Nephron (organoid): Measurements from ENCODE around the gene MAL.

Experiments
- H3K27ac Mint-ChIP-seq, 3 experiments: 2 replicates each; pipeline ENCODE4 v1.8.0; 2020; ENCODE audit warnings: mixed read lengths in 3 of 3, mild to moderate bottlenecking in 2 of 3, moderate library complexity in 1 of 3
- H3K27me3 Mint-ChIP-seq: 2 replicates; pipeline ENCODE4 v1.8.0; 2021; ENCODE audit warnings: low read depth, mild to moderate bottlenecking, moderate library complexity, mixed read lengths
- H3K36me3 Mint-ChIP-seq: 2 replicates; pipeline ENCODE4 v1.8.0; 2020; ENCODE audit warnings: low read depth, mixed read lengths
- H3K4me1 Mint-ChIP-seq: 2 replicates; pipeline ENCODE4 v1.8.0; 2020; ENCODE audit warnings: mixed read lengths
- H3K4me3 Mint-ChIP-seq, 3 experiments: 2 replicates each; pipeline ENCODE4 v1.8.0; 2020; ENCODE audit warnings: mild to moderate bottlenecking in 3 of 3, mixed read lengths in 3 of 3, moderate library complexity in 2 of 3
- H3K9me3 Mint-ChIP-seq: 2 replicates; pipeline ENCODE4 v1.8.0; 2020; ENCODE audit warnings: mixed read lengths
- TF ChIP-seq, protein P1 (sequence below), 3 experiments: fragments of 200-600 bp; sonication (generic); IDR thresholded peaks; one replicate each; pipeline ENCODE4 v1.5.0; 2021; ENCODE audit warnings: antibody characterized with exemption in 3 of 3; ENCODE audit not compliant: unreplicated experiment in 3 of 3

MAL gene

DNA sequence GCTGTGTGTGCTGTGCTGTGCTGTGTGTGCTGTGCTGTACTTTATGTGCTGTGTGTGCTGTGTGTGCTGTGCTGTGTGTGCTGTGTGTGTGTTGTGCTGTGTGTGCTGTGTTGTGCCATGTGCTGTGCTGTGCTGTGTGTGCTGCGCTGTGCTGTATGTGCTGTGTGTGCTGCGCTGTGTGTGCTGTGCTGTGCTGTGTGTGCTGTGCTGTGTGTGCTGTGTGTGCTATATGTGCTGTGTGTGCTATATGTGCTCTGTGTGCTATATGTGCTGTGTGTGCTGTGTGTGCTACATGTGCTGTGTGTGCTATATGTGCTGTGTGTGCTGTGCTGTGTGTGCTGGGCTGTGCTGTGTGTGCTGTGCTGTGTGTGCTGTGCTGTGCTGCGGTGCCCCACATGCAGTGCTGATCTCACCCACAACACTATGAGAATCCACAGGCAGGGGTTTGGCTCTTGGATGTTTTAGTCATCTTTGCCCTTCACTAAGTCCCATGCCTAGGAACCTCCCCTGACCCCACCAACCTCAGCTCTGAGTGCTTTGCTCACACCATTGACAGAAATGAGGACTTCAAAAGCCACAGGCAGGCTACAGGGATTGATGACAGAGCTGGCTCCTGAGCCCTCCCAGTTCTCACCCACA is 30.5 kb upstream of the MAL start:
- H3K27me3 Mint-ChIP-seq: peaks cover 31% of the 10 kb centered on the region
- TF ChIP-seq, protein P1, sequence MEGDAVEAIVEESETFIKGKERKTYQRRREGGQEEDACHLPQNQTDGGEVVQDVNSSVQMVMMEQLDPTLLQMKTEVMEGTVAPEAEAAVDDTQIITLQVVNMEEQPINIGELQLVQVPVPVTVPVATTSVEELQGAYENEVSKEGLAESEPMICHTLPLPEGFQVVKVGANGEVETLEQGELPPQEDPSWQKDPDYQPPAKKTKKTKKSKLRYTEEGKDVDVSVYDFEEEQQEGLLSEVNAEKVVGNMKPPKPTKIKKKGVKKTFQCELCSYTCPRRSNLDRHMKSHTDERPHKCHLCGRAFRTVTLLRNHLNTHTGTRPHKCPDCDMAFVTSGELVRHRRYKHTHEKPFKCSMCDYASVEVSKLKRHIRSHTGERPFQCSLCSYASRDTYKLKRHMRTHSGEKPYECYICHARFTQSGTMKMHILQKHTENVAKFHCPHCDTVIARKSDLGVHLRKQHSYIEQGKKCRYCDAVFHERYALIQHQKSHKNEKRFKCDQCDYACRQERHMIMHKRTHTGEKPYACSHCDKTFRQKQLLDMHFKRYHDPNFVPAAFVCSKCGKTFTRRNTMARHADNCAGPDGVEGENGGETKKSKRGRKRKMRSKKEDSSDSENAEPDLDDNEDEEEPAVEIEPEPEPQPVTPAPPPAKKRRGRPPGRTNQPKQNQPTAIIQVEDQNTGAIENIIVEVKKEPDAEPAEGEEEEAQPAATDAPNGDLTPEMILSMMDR (IDR thresholded peaks at IDR 0.05; ENCODE audit: unreplicated experiment in 3 of 3): no peak
- peaks cover 31% of the 10 kb centered on the region for H3K4me1 Mint-ChIP-seq
- H3K9me3 Mint-ChIP-seq: no peaks in the 10 kb centered on the region
- H3K27ac Mint-ChIP-seq: peak overlapping the region; percentile 80 to 93 (median 88)
- no peaks in the 10 kb centered on the region for H3K36me3 Mint-ChIP-seq
- H3K4me3 Mint-ChIP-seq: no peak overlapping the region

DNA sequence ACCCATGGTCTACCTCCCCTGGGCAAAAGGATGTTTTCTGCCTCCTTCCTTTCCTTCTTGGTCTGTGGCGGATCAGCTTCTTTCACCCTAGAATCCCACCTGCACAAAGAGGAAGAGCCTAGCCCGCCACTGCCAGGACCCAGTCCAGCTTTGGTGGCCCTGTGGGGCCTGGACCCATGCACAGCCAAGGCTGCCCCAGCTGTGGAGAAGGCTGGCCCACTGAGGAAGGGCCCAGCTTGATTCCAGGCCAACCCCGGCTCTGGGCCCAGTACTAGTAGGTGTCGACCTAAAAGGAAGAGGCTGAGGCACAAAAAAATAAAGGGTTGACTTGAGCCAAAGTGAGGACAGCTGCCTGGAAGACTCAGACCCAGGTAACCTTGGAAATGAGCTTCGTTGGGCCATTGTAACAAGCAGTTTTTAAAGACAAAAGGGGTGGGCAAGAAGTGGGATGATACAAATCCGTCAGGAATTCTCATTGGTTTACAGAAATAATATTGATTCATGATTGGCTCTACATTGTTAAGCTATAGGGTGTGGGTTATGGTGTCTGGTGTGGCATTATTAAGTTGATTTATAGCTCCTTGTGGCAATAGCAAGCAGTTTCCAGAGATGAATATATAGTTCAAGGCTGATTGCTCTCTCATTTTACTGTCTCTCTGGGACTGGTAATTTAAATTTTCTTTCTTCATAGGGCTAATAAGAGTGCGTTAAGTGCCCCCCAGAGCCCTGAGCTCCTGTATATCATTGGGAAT is 29.8 kb upstream of the MAL start:
- Mint-ChIP-seq H3K4me3 (peak overlapping the region in 2 of 3 experiments; percentile 9 to 42), H3K9me3 (no peaks in the 10 kb centered on the region), H3K27ac (peak overlapping the region; percentile 73 to 93 (median 88)), H3K4me1 (peaks cover 31% of the 10 kb centered on the region), H3K27me3 (peaks cover 31% of the 10 kb centered on the region), H3K36me3 (no peaks in the 10 kb centered on the region)
- TF ChIP-seq, protein P1 (IDR thresholded peaks at IDR 0.05; ENCODE audit: unreplicated experiment in 3 of 3): no peak

DNA sequence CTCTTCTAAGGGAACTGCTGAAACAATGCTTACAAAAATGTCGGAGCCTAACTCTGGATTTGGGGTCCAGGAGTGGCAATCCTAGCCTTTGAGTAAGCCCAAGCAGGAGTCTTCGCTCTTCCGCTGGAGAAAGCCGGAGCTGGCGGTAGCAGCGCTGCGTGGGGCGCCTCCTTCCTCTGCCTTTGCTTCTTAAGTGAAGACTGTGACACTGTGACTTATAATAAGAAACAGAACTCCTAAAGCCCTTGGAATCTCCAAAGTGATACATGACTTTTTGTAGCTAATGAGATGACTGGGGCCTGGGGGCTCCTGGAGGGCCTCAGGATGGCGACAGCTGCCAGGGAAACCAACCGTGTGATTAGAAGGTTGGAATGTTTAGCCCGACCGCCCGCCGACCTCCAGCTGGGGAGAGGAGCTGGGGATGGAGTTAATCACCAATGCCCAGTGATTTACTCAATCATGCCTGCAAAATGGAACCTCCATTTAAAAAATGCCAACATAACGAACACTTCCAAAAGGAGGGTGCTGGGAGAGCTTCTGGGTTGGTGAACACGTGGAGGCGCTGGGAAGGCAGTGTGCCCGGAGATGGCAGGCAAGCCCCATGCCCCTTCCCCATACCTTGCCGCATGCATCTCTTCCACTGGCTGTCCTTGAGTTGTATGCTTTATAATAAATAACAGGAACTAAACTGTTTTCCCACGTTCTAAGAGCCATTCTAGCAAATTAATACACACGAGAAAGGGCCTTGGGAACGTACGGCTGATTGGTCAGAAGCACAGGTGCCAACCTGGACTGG is 29.0 kb upstream of the MAL start:
- no peaks in the 10 kb centered on the region for H3K36me3 Mint-ChIP-seq
- TF ChIP-seq, protein P1 (IDR thresholded peaks at IDR 0.05; ENCODE audit: unreplicated experiment in 3 of 3): no peak
- H3K4me1 Mint-ChIP-seq: peaks cover 31% of the 10 kb centered on the region
- no peaks in the 10 kb centered on the region for H3K9me3 Mint-ChIP-seq
- H3K27me3 Mint-ChIP-seq: peaks cover 31% of the 10 kb centered on the region
- peak overlapping the region; percentile 10 to 42 (median 11) for H3K4me3 Mint-ChIP-seq
- peak overlapping the region; percentile 73 to 93 (median 88) for H3K27ac Mint-ChIP-seq

DNA sequence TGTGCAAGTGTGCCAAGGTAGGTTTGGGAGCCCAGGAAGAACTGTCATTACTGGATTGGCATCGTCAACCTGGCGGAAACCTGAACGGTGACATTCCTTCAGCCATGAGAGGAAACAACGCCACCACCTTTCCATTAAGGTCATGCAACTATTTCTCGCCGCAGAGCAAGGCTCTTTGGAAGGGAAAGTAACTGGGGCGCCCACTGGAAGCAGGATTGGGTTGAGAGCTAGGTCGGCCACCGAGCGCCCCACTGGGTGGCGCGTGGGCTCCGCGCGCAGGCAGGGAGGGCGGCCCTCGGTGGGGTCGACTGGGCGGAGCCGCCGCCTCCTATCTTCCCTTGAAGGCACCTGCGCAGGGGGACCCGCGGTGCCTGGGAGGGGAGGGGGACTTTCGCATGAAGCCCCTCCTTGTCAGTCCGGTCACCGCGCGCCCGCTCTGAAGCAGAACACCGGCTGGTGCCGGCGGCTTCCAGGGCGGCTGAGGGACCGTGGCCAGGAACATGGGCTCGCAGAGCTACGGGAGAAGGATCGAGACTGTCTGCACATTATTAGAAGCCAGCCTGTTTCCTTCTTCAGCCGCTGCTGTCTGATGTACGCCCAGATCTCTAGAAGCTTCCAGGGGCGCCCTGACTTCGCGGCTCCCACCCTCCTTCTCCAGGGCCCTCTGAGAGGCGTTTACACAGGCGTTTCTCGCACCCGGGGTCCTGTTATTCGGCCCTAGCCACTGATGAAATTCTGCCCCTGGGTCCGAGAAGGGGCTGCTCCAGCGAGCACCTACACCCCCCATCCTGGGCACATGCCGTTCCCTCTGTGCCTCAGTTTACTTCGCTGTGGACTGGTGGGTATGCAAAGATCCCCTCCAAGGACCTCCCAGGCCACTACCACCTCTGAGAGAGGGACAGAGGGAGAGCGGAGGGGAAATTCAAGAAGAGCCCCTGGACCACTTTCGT is 27.3 kb upstream of the MAL start:
- Mint-ChIP-seq H3K9me3 (no peaks in the 10 kb centered on the region), H3K4me3 (no peak overlapping the region), H3K36me3 (no peaks in the 10 kb centered on the region), H3K27ac (peak overlapping the region in 1 of 3 experiments; percentile 93), H3K4me1 (peaks cover 31% of the 10 kb centered on the region), H3K27me3 (peaks cover 31% of the 10 kb centered on the region)
- TF ChIP-seq, protein P1 (IDR thresholded peaks at IDR 0.05; ENCODE audit: unreplicated experiment in 3 of 3): no peak

DNA sequence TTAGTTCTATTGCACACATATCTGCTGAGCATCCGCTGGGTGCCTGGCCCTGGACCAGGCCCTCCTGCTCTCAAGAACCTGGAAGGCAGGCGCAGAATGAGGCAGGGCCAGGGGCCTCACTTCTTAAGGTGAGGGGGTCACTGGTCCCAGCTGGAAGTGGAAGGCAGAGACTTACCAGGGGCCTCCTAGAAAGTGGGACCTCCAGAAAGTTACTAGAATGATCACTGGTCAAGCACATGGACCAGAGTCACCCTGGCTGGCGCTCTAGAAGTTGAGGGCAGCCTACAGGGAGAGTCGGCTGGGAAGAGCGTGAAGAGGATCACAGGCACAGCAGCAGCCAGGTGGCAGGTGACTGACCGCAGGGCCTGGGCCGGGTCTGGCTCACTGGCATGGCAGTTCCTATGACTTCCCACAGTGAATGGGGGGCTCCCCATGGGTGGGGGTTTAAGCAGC is 26.1 kb upstream of the MAL start:
- peaks cover 34% of the 10 kb centered on the region for H3K4me1 Mint-ChIP-seq
- H3K4me3 Mint-ChIP-seq: no peak overlapping the region
- no peaks in the 10 kb centered on the region for H3K9me3 Mint-ChIP-seq
- TF ChIP-seq, protein P1 (IDR thresholded peaks at IDR 0.05; ENCODE audit: unreplicated experiment in 3 of 3): no peak
- H3K36me3 Mint-ChIP-seq: no peaks in the 10 kb centered on the region
- H3K27me3 Mint-ChIP-seq: peaks cover 28% of the 10 kb centered on the region
- peak overlapping the region in 1 of 3 experiments; percentile 35 for H3K27ac Mint-ChIP-seq
